GM08714 (cell line): ENCODE results near the gene CARS2.

ENCODE experiments used
- H3K4me3 ChIP-seq: fragments of 200-500 bp; sonication (Bioruptor generic); 2 replicates; pipeline ENCODE4 v1.5.1; 2014; ENCODE audit warnings: mild to moderate bottlenecking, low read length, inconsistent platforms
- ZNF274 ChIP-seq: IDR thresholded peaks from 2 replicates; pipeline ENCODE4 v1.6.1; 2012; ENCODE audit warnings: mild to moderate bottlenecking, low read depth, low read length

The CARS2 gene

GRCh38 chr13:110605132-110605531, 100.8 kb downstream of the CARS2 start:
- no peak overlapping the region for H3K4me3 ChIP-seq
- TF ChIP-seq ZNF274 = no peak

DNA sequence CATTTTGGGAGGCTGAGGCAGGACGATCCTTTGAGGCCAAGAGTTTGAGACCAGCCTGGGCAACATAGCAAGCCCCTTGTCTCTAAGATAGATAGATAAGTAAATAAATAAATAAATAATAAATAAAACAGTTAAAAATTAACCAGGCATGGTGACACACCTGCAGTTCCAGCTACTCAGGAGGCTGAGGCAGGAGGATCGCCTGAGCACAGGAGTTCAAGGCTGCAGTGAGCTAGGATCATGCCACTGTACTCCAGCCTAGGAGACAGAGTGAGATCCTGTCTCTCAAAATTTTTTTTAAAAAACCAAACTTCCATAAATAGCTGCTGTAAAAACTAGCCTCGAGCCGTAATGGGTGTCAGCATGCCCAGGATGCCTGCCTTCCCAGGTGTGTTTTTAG, 104.9 kb downstream of the CARS2 start:
- no peak overlapping the region for H3K4me3 ChIP-seq
- no peak for TF ChIP-seq ZNF274

DNA sequence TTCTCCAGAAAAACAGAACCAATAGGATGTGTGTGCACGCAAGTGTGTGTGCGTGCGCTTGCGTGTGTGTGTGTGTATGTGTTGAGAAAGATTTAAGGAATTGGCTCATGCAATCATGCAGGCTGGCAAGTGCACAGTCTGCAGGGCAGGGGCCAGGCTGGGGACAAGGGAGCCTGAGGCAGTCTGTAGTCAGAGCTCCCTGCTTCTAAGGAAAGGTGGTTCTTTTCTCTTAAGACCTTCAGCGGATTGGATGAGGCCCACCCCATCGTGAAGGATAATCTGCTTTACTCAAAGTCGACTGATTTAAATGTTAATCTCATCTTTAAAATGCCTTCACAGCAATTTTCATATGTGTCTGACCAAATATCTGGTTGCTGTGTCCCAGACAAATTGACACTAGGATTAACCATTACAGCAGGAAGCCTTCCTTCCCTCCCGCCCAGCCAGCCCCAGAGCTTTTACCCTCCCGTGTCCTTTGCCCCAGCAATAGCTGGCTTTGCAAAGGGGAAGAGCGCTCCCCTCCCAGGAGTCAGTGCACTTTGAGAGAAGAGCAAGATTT, 105.6 kb downstream of the CARS2 start:
- TF ChIP-seq ZNF274 = no peak
- H3K4me3 ChIP-seq = no peak overlapping the region

GRCh38 chr13:110597041-110597689, 108.8 kb downstream of the CARS2 start:
- no peak overlapping the region for H3K4me3 ChIP-seq
- no peak for TF ChIP-seq ZNF274

- TF ChIP-seq ZNF274 = no peak
- no peak overlapping the region for H3K4me3 ChIP-seq
Observed at GRCh38 chr13:110593430-110594130, 112.3 kb downstream of the CARS2 start.

GRCh38 chr13:110592665-110593064, 113.3 kb downstream of the CARS2 start:
- H3K4me3 ChIP-seq = no peak overlapping the region
- TF ChIP-seq ZNF274 = no peak
